AG09309 (cell line): Measurements from ENCODE around the gene NIPBL.
A peak's percentile ranks its signal among the peaks of the same experiment; 100 is the strongest.

Experiments
- DNase-seq: peaks from one replicate; pipeline ENCODE4 v3.0.0-alpha.2; 2010; ENCODE audit warnings: low read depth
- H3K4me3 ChIP-seq: 2 replicates; pipeline ENCODE4 v1.5.1; 2011; ENCODE audit warnings: mild to moderate bottlenecking, low read depth, low read length, moderate library complexity; ENCODE audit not compliant: control insufficient read depth
- TF ChIP-seq, protein P1 (sequence below): IDR thresholded peaks from 2 replicates; pipeline ENCODE4 v1.5.1; 2011; ENCODE audit warnings: mild to moderate bottlenecking, low read depth, low read length, inconsistent platforms; ENCODE audit not compliant: insufficient read depth, control insufficient read depth; ENCODE audit errors: missing control alignments

NIPBL gene

GRCh38 chr5:36876299-36876964 is at the start of gene NIPBL:
Gene NIPBL, plus strand, starts transcription at chr5:36876769. Its CDS starts 76,928 bp downstream, at chr5:36953697.
- TF ChIP-seq, protein P1, sequence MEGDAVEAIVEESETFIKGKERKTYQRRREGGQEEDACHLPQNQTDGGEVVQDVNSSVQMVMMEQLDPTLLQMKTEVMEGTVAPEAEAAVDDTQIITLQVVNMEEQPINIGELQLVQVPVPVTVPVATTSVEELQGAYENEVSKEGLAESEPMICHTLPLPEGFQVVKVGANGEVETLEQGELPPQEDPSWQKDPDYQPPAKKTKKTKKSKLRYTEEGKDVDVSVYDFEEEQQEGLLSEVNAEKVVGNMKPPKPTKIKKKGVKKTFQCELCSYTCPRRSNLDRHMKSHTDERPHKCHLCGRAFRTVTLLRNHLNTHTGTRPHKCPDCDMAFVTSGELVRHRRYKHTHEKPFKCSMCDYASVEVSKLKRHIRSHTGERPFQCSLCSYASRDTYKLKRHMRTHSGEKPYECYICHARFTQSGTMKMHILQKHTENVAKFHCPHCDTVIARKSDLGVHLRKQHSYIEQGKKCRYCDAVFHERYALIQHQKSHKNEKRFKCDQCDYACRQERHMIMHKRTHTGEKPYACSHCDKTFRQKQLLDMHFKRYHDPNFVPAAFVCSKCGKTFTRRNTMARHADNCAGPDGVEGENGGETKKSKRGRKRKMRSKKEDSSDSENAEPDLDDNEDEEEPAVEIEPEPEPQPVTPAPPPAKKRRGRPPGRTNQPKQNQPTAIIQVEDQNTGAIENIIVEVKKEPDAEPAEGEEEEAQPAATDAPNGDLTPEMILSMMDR: no peak
- peak; percentile 81 for DNase-seq
- peak within 1 kb of the TSS; percentile 98 for H3K4me3 ChIP-seq

DNA sequence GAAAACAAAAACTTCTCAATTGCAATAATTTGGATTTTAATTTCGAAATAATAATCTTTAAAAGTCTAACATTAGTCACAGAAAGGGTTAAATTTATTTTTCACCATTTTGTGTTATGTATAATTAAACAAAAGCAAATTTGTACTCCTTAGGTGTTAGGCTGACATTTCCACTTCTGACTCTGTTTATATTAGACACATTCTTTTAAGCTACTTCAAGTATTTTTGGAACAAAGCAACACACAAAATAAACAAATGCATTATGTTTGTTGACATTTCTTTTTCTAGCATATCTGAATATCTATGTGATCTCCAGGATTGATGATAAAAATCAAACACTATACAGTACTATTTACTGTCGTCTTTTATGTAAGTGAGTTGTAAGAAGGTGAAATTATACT is 44.3 kb upstream of the NIPBL start:
- no peak for DNase-seq
- no peak overlapping the region for H3K4me3 ChIP-seq
- TF ChIP-seq, protein P1: no peak

DNA sequence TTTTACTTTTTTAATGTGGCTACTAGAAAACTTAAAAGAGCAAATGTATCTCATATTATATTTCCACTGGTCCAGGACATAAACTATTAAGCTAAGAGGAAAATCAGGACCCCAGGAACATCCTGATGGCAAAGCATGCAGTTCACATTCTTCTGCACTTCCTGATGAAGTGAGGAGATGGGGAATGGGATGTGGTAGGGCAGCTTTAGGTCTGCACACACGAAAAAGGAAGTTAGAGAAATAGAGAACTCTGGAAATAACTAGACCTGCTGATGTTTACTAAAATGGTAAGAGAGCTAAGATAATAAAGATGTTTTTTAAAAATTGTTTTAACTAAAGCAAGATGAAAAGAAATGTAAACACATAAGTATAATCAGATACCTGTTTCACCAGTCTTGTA is 39.7 kb upstream of the NIPBL start:
- TF ChIP-seq, protein P1: no peak
- no peak for DNase-seq

DNA sequence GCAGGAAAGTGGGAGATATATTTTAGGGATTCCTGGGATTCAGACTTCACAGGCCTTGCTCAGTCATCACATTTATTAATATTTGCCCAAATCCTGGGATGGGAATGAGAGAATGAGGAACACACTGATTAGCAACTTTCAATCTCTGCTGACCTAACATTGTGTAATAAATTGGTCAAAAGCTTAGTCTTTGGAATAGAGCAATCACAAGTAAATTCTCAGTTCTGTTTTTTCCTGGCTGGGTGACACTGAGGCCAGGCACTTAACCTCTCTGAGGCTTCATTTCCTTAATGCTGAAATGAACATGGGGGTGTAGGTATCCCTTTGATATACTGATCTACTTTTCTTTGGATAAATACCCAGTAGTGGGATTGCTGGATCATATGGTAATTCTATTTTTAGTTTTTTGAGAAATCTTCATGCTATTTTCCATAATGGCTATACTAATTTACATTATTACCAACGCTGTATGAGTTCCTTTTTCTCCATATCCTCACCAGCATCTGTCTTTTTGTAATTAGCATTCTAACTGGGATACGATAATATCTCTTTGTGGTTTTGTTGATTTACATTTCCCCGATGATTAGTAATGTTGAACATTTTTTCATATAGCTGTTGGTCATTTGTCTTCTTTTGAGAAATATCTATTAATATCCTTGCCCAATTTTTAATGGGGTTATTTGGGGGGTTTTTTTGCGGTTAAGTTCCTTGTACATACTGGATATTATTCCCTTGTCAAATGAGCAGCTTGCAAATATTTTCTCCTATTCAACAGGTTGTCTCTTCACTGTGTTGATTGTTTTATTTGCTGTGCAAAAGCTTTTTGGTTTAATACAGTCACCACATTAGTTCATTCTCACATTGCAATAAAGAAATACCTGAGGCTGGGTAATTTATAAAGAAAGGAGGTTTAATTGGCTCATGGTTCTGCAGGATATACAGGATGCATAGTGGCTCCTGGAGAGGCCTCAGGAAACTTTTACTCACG is 36.8 kb upstream of the NIPBL start:
- no peak overlapping the region for H3K4me3 ChIP-seq
- TF ChIP-seq, protein P1: no peak
- DNase-seq: no peak

More for the DNA sequence above, 39.7 kb upstream of the NIPBL start:
- H3K4me3 ChIP-seq: no peak overlapping the region

GRCh38 chr5:36841677-36842076 is 34.9 kb upstream of the NIPBL start:
- no peak for DNase-seq
- TF ChIP-seq, protein P1: no peak
- H3K4me3 ChIP-seq: no peak overlapping the region

GRCh38 chr5:36842087-36842486 is 34.5 kb upstream of the NIPBL start:
- DNase-seq: no peak
- TF ChIP-seq, protein P1: no peak
- H3K4me3 ChIP-seq: no peak overlapping the region
